A673 (cell line): ENCODE measurements around the gene GDPD5.
A peak's percentile ranks its signal among the peaks of the same experiment; 100 is the strongest.

ENCODE experiments used
- CTCF ChIP-seq: fragments of 300-800, 200-600 bp; sonication (generic); conservative IDR thresholded peaks from 2 replicates; pipeline ENCODE4 v1.5.1; 2017; ENCODE audit warnings: low read depth, mild to moderate bottlenecking, antibody characterized with exemption, low read length, moderate library complexity, mixed read lengths
- EZH2 ChIP-seq: fragments of 200-600 bp; sonication (generic); IDR thresholded peaks from 2 replicates; pipeline ENCODE4 v1.6.1; 2017; ENCODE audit warnings: borderline replicate concordance, low read depth, mild to moderate bottlenecking, mixed read lengths, antibody characterized with exemption, low read length; ENCODE audit not compliant: poor library complexity, severe bottlenecking

- TF ChIP-seq CTCF: peak; percentile 49
- TF ChIP-seq EZH2: no peak
These were observed 126.2 kb downstream of the GDPD5 start, which contains the start of gene RPS3 for GRCh38 chr11:75399344-75400145.
